GM04504 (cell line): Measurements from ENCODE around the gene MED13L.
"Not testable (repeated sequence)": the region's sequence is repeated elsewhere in the genome, so short reads cannot be mapped to it uniquely, and the experiment has no call there.

Experiments
- DNase-seq: peaks from one replicate; pipeline ENCODE4 v3.0.0-alpha.2; 2012; ENCODE audit warnings: low read depth

The MED13L gene

DNA sequence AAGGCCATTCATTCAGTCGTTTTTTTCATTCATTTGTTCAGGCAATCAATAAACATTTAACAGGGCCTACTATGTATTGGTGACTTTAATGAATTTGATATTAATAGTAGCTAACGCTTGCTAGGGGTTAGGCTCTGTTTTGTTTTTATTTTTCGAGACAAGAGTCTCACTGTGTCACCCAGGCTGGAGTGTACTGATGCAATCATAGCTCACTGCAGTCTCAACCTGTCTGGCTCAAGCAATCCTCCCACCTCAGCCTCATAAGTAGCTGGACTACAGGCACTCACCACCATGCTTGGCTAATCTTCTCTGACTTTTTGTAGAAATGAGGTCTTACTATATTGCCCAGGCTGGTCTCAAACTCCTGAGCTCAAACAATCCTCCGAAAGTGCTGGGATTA is 25.6 kb upstream of the MED13L start:
- no peak for DNase-seq

DNA sequence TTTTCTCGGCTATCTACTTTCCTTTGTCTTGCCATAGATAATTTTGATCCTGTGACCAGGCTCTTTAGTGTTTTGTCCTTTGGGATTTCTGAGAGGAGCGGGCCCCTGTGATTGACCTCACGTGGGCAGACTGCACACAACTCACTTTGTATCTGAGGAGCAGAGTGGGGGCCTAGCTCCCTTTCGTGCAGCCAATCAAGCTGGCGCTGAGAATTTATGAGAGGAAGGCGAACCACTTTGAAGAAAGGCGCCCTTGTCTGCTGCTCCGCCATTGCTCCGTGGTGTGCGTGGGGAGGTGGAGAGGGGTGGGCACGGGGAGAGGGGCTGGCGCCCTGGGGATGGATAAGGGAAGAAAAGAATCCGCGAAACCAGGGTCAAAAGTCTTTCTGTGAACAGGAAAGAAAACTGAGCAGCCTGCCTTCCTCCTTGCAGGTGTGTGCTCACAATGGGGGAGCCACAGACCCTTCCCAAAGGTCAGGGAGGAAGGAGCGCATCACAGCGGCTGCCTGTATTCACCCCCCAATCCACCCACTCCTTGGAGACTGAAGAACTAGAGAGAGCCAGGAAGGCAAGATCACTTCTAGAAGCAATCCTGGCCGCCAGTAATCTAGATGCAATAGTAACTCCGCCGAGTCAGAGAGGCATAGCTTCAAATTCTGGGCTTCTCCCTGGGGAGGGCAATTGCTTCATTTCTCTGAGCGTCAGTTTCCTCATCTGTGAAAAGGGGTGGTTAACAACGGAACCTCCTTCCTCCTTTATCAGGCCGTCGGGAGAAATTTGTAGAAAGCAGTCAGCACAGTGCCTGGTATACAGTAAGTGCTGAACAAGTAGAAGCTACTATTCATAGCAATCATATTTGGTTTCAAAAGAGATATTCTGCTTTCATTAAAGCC is 24.9 kb upstream of the MED13L start:
- no peak for DNase-seq

DNA sequence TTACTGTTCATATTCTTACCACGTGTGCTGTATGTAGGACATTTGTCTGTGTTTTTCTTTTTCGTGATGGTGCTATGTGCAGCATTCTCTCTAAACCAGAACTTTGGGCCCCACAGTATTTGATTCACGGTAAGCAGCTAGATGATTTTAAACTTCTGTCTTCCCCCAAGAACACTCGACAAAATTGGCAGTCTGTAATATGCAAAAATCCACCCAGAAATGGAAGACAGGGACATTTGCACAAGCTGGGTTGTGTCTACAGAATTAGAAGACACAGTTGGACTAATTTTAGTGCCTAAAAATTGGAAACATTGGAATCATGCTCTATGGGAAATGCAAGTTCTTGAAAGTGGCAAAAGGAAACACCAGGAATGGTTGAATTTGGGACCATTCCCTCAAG is 24.1 kb upstream of the MED13L start:
- no peak for DNase-seq

DNA sequence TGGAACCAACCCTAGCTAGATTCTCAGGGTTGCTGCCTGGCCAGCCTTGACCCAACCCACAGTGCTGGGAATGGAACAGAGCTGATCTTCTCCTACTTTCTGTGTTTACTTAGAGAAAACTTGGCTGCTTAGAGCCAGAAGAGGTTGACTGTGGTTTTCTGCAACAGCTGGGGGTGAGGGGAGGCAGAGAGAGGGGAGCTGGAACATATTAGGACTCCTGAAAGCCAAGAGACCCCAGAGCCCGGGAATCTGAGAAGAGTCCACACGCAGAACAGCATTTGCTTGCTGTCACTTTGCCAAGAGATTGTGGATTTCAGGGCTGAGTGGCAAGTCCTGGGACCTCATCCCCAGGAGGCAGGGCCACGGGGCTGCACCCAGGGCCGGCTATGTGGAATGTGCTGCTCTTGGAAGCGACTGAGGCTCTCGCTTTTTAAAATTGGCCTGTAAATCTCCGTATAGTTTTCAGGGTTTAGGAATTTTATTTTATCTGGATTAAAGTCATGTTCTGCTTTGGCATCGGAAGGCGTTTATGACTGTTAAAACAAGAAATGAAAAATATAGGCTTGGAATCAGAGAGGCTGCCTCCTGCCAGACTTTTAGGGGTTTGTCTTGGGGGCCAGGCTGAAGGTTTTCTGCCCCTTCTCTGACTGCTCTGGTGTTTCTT is 22.3 kb upstream of the MED13L start:
- DNase-seq: no peak

DNA sequence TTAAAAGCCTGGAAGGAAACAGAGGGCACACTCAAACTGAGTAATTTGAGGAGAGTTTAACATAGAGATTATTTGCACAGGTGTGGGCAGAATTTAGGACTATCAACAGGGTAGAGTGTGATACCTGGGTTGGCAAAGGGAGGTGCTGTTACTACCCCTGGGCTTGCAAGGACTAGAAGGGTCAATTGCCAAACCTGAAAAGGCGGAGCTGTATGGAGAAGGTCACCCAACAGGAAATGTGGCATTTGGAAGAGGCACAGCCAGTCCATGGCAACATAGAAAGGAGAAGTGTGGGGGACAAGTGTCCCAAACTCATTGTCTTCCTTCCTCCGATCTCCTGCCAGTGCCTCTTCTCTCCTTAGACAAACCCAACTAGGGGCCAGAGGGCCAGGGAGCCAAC is 21.6 kb upstream of the MED13L start:
- no peak for DNase-seq

DNA sequence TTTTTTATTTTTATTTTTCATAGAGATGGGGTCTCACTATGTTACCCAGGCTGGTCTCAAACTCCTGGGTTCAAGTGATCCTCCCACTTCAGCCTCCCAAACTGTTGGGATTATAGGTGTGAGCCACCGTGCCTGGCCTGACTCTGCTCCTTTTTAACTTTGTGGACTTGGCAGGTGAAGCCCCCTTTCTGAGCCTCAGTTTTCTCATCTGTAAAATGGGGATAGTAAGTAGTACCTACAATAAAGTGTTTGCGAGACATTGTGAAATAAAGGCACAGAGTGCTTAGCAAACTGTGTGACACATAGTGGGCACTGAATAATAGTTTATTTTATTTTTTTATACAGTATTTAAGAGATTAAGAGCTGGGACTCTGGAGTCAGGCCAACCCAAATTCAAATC is 21.1 kb upstream of the MED13L start:
- DNase-seq: no peak

DNA sequence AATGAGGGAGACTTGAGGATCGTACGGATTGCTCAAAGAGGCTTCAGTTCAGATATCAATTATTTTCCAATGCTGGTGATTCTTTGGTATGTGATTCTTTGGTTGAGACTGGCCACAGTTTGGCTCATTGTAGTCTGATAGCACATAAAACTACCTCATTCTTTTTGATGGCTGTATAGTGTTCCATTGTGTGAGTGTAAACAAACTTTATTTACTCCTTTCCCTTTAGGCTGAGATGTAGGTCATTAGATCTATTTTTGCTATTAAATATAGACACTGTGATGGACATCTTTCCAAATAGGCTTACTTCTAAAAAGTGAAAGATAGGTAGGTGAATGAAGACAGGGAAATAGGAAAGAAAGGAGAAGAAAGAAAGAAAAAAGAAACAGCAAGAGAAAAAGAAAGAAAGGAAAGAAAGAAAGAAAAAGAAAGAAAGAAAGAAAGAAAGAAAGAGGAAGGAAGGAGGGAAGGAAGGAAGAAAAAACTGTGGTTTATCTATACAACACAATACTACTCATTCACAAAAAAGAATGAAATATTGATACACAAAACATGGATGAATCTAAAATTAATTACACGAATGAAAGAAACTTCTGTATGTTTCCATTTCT is 19.8 kb upstream of the MED13L start:
- DNase-seq: no peak

DNA sequence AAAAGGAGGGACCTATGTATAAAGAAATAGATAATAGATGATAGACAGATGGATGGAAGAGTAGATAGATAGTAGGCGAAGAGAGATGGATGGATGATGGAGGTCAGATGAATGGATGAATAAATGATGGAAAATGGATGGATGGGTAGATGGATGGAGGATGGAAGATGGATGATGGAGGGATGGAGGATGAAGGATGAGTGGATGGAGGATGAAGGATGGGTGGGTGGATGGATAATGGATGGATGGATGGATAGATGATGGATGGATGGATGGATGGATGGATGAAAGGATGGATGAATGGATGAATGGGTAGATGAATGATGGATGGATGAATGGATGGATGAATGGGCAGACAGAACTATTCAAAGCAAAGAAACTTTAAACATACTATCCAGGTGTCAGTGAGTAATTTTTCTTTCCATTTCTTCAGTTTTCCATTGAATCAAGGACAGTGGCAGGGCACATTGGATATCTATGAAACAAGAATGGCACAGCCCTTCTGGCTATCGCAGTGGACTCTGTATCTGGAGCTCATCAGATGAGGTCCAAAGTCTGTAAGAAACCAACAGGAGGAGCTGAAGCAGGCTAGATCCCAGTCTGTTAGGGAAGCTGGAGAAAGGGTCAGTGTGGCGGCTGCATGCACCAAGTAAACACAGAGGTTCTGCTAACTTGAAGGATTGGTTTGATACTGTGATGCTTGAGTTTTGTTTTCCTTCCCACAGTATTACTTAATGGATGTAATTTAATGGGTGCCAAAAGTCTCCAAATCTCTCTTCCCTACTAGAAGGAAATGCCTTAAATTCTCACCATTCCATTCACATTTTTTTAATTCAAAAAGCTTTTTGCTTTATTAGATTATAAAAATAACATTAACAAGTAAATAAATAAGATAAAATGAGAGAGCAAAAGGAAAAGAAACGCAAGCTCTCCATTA is 18.1 kb upstream of the MED13L start:
- no peak for DNase-seq

DNA sequence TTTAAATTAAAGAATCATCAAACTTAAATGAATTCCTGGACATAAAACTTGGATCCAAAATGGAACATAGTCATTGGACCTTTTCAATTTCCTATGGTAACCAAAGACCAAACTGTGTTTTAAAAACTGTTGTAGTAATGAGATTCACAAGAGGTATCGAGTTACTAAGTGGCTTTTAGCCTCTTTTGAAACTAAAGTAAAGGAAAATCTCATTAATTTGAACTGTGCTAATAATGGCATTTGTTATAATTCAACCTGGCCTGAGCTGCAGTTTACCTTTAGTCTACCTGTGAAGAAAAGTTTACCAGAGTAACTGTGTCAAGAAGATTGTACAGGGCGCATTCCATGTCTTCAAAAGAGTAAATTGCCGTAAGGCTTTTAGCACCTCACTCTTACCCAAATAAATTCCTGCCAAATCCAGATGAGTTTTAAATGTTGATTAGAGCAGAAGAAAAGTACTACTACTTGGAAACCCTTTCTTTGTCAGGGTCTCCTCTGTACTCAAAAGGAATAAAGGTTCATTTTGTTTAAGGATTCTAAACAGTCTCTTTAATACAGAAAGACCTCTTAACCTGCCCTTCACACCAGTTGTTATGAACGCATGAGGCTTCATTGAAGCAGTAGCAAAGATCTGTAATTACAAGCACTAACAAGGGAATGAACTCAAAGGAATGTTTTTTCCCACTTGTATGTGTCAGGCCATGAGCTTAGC is 17.1 kb upstream of the MED13L start:
- no peak for DNase-seq

DNA sequence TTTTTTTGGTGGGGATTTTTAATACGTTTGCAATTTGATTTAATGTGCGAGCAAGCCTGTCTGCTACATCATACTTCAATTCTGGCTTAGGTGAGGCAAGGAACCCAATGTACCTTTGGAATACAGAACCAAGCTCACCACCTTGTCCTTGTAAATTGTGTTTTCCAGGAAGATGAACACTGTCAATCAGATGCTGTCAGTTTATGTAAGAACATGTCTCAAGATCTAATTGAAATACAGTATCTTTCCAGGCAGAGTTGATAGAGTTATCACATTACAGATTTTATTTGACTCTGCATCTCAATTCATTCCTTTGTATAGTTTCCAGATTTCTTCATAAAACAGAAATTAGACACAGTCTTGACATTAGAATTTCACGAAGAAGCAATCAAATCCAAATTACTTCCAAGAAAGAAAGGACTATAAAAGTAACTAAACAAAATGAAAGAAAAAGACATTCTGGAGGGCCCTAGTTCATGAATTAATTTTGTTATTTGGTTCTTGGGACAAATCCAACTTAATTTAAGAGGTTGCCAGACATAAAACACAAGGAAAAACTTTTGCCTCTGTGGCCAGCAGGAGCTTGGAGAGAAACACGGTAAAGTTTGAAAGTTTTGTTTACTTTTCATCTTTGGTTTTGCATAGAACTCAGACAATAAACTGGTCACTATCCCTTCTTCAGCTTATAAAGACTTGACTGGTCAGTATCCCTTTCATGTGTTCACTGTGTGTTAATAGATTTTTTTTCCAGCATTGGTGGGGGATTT is 16.4 kb upstream of the MED13L start:
- DNase-seq: no peak

DNA sequence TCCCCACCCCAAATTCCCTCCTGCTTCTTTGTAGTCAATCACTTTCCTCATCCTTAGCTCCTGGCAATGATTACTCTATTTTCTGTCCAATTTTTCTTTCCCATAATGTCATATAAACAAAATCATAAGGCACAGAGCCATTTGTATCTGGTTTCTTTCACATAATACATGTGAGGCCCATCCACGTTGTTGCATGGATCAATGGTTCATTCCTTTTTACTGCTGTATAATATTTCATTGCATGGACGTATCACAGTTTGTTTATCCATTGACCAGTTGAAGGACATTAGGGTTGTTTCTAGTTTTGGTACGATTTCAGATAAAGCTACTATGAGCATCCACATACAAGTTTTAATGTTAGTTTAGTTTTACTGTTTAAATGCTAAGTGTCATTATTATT is 13.7 kb upstream of the MED13L start:
- DNase-seq: no peak

DNA sequence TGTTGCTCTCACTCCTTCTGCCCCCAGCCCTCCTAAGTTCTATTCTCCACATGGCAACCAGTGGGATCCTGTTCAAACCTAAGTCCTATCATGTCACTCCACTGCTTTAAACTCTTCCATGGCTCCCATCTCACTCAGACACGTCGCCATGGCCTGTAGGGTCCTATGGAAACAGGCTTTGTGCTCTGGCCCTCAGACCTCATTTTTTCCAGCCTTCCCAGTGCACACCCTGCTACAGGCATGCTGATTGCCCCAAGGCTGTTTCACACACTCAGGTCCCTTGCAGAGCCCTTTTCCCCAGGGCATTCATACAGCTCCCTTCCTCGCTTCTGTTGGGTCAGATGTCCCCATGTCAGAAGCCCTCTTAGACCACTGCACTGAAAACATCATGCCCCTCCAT is 11.2 kb upstream of the MED13L start:
- DNase-seq: no peak

DNA sequence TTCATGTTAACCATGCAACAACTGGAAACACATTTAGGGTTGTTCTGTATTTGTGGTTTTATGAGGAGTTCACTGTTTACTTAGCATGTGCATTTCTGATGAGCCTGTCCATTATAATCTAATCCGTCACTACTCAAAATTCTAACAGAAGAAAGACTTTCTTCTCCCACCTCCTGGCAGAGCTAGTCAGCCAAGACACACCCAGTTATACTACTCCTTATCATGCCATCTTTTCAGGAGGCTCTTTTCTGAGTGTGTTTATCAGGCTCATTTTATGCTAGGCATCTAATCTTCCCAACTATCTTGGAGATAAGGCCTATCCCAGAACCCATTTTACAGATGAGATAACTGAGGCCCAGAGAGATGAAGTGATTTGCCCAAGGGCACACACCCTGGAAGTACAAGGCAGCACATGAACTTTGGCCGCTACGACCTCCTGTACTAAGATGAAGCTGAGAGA is 10.4 kb upstream of the MED13L start:
- DNase-seq: no peak

DNA sequence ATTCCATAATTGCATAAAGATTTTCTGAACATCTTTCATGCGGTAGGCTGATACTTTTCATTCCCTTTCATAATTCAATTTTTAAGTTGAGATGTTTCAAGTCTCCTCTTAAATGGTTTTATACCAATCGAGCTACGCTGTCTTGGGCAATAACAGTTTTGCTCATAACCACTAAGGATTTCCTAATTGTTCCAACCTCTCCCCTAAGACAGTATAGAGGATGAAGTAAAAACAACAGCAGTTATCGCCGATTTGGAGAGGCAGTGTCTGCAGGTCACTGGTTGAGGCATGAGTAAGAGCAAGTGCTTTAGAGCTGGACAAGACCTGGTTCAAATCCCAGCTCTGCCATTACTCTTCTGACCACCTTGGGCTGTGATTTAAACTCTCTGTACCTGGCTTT is 6.9 kb upstream of the MED13L start:
- no peak for DNase-seq

DNA sequence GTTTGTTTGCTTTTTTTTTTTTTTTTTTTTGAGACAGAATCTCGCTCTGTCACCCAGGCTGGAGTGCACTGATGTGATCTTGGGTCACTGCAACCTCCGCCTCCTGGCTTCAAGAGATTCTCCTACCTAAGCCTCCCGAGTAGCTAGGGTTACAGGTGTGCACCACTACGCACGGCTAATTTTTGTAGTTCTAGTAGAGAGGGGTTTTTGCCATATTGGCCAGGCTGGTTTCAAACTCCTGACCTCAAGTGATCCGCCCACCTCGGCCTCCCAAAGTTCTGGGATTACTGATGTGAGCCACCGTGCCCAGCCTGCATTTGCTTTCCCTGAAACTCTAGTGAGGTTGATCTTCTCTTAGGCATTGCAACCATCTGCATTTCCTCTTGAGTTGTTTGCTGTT is 6.4 kb upstream of the MED13L start:
- DNase-seq: not testable (repeated sequence)

DNA sequence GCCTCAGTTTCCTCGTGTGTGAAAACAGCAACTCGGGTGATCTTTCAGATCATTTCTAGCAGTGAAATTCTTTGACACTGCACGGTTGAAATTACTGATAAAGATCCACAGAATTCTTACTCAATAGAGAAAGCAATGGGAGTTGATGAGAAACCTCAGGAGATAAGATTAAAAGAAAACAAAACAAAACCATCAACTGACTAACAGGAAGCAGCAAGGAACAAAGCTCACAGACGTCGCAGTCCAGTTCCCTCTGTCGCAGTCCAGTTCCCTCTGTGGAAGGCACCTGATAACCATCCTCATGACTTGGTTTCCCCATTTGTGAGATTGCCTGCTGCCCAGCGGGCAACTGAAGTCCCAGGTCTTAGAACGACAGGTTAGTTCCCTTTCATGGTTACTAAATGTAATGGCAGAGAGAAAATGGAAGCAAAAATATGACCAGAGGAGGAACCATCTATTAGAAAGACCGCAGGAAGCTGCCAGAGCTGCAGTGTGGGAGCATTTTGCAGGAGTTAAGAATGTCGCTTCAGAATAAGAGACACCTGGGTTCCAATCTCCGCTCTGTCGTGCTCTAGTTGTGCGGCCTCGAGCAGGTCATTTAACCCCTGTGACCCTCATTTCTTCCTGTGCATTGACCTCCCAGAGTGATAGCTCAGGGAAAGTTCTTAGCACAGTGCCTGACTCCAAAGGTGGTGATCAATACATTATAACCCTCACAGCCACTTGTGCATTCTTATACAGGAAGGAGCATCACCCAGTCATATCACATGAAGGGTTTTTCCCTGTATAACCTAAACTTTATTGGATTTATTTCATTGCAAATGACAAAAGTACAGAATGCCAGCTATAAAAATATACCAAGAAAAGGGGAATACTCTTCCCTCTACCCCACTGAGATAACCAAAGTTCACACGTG is 5.1 kb upstream of the MED13L start:
- no peak for DNase-seq

DNA sequence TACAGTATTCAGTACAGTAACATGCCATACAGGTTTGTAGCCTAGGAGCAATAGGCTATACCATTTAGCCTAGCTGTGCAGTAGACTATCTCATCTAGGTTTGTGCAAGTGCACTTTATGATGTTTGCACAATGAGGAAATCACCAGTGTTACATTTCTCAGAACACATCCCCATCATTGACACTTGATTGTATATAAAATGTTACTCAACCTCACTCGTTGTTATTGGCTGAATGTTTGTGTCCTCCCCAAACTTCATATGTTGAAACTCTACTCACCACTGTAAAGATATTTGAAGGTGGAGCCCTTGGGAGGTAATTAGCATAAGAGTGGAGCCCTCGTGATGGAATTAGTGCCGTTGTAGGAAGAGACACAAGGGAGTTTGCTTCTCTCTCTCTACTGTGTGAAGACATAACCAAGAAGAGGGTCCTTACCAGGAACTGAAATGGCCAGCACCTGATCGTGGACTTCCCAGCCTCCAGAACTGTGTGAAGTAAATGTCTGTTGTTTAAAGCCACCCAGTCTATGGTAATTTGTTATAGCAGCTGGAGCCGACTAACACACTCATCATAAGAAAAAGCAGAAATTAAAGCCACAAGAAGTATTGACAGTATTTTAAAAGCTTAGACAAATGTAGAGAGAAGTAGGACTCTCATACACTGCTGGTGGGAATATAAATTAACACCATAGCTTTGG is 3.2 kb upstream of the MED13L start:
- no peak for DNase-seq

DNA sequence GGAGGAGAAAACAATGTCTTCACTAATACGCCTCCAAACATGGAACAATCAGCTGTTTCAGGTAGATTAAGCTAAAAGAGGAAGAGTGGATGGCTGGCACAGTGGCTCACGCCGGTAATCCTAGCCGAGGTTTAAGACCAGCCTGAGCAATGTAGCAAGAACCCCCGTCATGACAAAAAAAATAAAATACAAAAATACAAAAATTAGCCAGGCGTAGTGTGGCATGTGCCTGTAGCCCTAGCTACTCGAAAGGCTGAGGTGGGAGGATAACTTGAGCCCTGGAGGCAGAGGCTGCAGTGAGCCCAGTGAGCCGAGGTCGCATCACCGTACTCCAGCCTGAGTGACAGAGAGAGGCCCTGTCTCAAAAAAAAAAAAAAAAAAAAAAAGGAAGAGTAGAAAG is 1.2 kb upstream of the MED13L start:
- no peak for DNase-seq

DNA sequence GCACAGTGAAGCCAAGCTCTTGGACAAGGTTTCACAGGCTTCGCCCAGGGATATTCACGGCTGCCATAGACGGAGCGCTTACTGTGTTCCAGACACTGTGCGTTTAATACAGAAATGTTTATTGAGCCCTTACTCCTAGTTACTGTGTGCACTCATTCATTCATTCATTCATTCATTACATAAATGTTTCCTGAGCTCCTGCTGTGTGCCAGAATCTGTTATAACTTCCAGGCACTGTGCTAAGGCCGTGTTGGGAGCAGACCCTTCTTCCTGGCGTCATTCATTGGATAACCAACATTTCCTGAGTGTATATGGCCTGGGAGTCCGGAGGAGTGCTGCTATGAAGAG is 760 bp upstream of the MED13L start:
- DNase-seq: no peak
